Mucosa of descending colon (tissue), 3 donors: Measurements from ENCODE around the gene PLEKHA7. TPM values are rescaled to one million over a fixed set of nuclear protein-coding genes. Genes with fewer than 3 reads are reported as not detected.
A peak's percentile ranks its signal among the peaks of the same experiment; 100 is the strongest.
"Not testable (repeated sequence)": the region's sequence is repeated elsewhere in the genome, so short reads cannot be mapped to it uniquely, and the experiment has no call there.

Source experiments
- ATAC-seq: fragments of 200-7000 bp; cut with Tn5 transposase; one replicate; pipeline ENCODE4 v1.9.1; 2020; ENCODE audit warnings: mild to moderate bottlenecking, moderate library complexity
- DNase-seq, 3 donors: peaks; one replicate each; pipeline ENCODE4 v3.0.0-alpha.2; 2020
- H3K36me3 ChIP-seq: fragments of 200-600 bp; one replicate; pipeline ENCODE4 v1.8.0; 2021; ENCODE audit warnings: low read depth, mild to moderate bottlenecking
- H3K4me1 ChIP-seq: fragments of 200-600 bp; one replicate; pipeline ENCODE4 v1.8.0; 2021; ENCODE audit warnings: low read depth, mild to moderate bottlenecking
- H3K4me3 ChIP-seq: fragments of 200-600 bp; one replicate; pipeline ENCODE4 v1.8.0; 2021; ENCODE audit warnings: mild to moderate bottlenecking
- H3K9me3 ChIP-seq: fragments of 200-600 bp; one replicate; pipeline ENCODE4 v1.8.0; 2021; ENCODE audit warnings: mild to moderate bottlenecking
- CTCF ChIP-seq: fragments of 200-600 bp; IDR thresholded peaks from one replicate; pipeline ENCODE4 v1.8.0; 2022; ENCODE audit warnings: antibody characterized with exemption, mild to moderate bottlenecking
- intact Hi-C, 2 donors: fragments of 100-400 bp; cut with DNase I in 1 of 2; cut with micrococcal nuclease in 1 of 2; formaldehyde crosslinking; loops; one replicate each; pipeline versions ENCODE4 v1.11.0 to v1.11.1; 2022; cut with DNase I, micrococcal nuclease
- total RNA-seq, 3 donors: library from RNA; stranded (reverse); fragmentation: NEBNext Ultra II Directional in 2 of 3; extraction: Animal tissue kit (Norgen Biotek cat#: 25700) in 2 of 3; gene quantifications; one replicate each; pipeline versions ENCODE4 v1.2.1 to v1.2.4, GENCODE V29; 2021 to 2023
- donor health status: DM: no; HTN: no; CAD: no; lungs with moderate emphysema.
- donor health status: DM: no; HTN: no; CAD: no.
- donor health status: DM: no; HTN: yes; CAD: no.

The PLEKHA7 gene
- total RNA-seq, 3 donors from 2014 or later, result 67.0 to 120 (median 99.6) TPM

- Histone ChIP-seq H3K36me3 (no peaks in the 10 kb centered on the region), H3K4me3 (no peak overlapping the region), H3K4me1 (no peaks in the 10 kb centered on the region), H3K9me3 (no peaks in the 10 kb centered on the region)
- TF ChIP-seq CTCF, result no peak
- ATAC-seq, result peak; percentile 72
- peak in 1 of 3 donors; percentile 55 for DNase-seq
- intact Hi-C loops, result no loop called here
These were observed 22.7 kb upstream of the PLEKHA7 start for GRCh38 chr11:17036666-17037658.

GRCh38 chr11:17034027-17034426 lies 19.8 kb upstream of the PLEKHA7 start:
- H3K36me3 ChIP-seq, H3K4me1 ChIP-seq, H3K4me3 ChIP-seq, intact Hi-C loops, ATAC-seq, H3K9me3 ChIP-seq, DNase-seq: not testable (repeated sequence)

- intact Hi-C loops, result no loop called here
- Histone ChIP-seq H3K4me1 (no peaks in the 10 kb centered on the region), H3K4me3 (no peak overlapping the region), H3K9me3 (no peaks in the 10 kb centered on the region), H3K36me3 (no peaks in the 10 kb centered on the region)
- ATAC-seq (no peak), DNase-seq (no peak)
- no peak for TF ChIP-seq CTCF
These were observed 12.4 kb upstream of the PLEKHA7 start for GRCh38 chr11:17026487-17027082.

- no peak for TF ChIP-seq CTCF
- no peak for DNase-seq
- Histone ChIP-seq H3K4me1 (no peaks in the 10 kb centered on the region), H3K9me3 (no peaks in the 10 kb centered on the region), H3K36me3 (no peaks in the 10 kb centered on the region), H3K4me3 (no peak overlapping the region)
- intact Hi-C loops, result no loop called here
- no peak for ATAC-seq
These were observed 10.7 kb upstream of the PLEKHA7 start for GRCh38 chr11:17024924-17025323.

- no peak for TF ChIP-seq CTCF
- H3K4me3 ChIP-seq, result no peak overlapping the region
- H3K4me1 ChIP-seq, result no peaks in the 10 kb centered on the region
- intact Hi-C loops, result no loop called here
- H3K36me3 ChIP-seq, result no peaks in the 10 kb centered on the region
- ATAC-seq (no peak), DNase-seq (no peak)
- H3K9me3 ChIP-seq, result no peaks in the 10 kb centered on the region
These were observed 7.3 kb upstream of the PLEKHA7 start for GRCh38 chr11:17021511-17021910.

GRCh38 chr11:17020831-17021230 lies 6.6 kb upstream of the PLEKHA7 start:
- Histone ChIP-seq H3K4me1 (no peaks in the 10 kb centered on the region), H3K36me3 (no peaks in the 10 kb centered on the region), H3K9me3 (no peaks in the 10 kb centered on the region), H3K4me3 (no peak overlapping the region)
- DNase-seq (no peak), ATAC-seq (no peak)
- intact Hi-C loops, result no loop called here
- TF ChIP-seq CTCF, result no peak
